SK-MEL-5 (cell line): ENCODE results near the gene FCF1. TPM values are rescaled to one million over a fixed set of nuclear protein-coding genes. Genes with fewer than 3 reads are reported as not detected.
A peak's percentile ranks its signal among the peaks of the same experiment; 100 is the strongest.

Experiments used
- DNase-seq: peaks from one replicate; pipeline ENCODE4 v3.0.0-alpha.2; 2016; ENCODE audit warnings: low read depth, low spot score
- in situ Hi-C: cut with HindIII; loops from 2 replicates; pipeline ENCODE4 v1.10.0; 2016; ENCODE audit warnings: low sequenced_read_pairs, high pct_unique_total_duplicates, low pct_unique_long_range_greater_than_20kb
- polyA plus RNA-seq, 2 experiments: library from polyadenylated mRNA; depleted of rRNA; stranded (reverse); fragments of >200 nt; gene quantifications; 2 replicates each; pipeline ENCODE4 v1.2.3, GENCODE V29; 2015
- total RNA-seq: library from RNA; depleted of rRNA; stranded (reverse); fragments of >200 nt; shearing (Covaris generic); gene quantifications from 2 replicates; pipeline ENCODE4 v1.2.3, GENCODE V29; 2014; rRNA removed

The FCF1 gene
- 27.8 and 29.2 TPM in 2 replicates for total RNA-seq
- polyA plus RNA-seq (2015; cell fraction: cytosol; rRNA removed) = 41.5 and 49.1 TPM in 2 replicates
- polyA plus RNA-seq (2015; cell fraction: nucleus; rRNA removed) = 10.1 and 29.6 TPM in 2 replicates

DNA sequence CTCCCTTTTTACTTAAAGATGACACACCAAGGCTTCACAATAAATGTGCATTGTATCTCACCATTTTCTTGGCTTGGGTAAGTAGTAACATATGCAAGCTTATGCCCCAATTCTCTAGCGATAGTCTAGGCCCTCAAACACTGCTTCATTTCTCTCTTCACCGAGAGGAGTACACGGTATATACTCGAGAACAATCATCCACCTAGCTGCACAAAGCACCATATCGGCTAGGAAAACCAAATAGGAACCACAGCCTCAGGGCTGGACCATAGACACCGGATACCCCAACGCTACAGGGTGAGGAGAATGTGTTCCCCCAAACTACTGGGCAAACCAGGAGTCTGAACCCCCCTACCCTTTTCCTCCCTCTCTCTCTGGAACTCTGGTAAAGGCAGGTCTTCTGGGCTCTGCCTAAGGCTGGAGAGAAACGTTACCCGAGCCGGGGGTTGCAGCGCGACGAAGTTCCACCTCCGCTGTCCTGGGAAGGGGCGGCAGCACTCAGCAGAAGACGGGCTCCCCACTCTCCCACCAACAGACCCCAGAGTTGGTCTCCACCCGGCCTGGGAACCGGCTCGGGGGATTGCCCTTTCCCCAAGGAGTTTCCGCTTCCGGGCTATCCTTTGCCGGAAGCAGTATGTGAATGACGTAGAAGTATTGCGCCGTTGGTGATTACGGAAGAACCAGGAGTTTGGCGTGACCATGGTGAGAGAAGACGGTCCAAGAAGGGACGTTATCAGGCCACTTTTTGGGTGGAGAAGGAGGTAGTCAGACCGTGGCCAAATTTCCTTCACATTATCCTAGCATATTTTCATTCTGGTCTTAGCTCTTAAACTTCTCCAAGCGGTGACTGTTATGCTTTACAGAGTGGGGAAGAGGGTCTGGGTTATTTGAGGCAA is at the start of gene FCF1, which contains the start of gene AREL1:
FCF1 (plus strand) TSS at position 646 of the 896 bp plus-strand sequence; CDS start at position 700, 54 bp downstream.
AREL1 (minus strand) TSS at position 582 of the 896 bp plus-strand sequence. CDS start 27,465 bp downstream, outside the sequence.
- in situ Hi-C loops = no loop called here
- peak; percentile 92 for DNase-seq

- in situ Hi-C loops = no loop called here
- no peak for DNase-seq
These were observed 49.1 kb upstream of the FCF1 start for GRCh38 chr14:74663884-74664283.

DNA sequence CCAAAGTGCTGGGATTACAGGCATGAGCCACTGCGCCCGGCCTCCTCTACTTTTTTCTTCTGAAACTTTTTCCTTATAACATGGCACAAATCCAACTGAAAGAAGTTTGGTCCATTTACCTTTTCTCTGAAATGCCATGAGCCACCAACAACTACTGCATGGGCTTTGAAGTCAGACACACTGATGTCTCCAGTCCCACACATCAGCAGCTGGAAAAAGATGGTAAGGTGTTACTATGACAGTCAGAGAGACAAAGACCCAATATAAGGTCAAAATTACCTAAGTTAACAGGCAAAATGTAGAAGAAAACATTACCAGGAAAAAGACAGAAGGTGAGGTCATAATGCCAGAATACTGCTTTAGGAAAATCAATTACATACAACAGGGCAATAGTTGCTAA is 48.2 kb upstream of the FCF1 start:
- in situ Hi-C loops = no loop called here
- DNase-seq = no peak

DNA sequence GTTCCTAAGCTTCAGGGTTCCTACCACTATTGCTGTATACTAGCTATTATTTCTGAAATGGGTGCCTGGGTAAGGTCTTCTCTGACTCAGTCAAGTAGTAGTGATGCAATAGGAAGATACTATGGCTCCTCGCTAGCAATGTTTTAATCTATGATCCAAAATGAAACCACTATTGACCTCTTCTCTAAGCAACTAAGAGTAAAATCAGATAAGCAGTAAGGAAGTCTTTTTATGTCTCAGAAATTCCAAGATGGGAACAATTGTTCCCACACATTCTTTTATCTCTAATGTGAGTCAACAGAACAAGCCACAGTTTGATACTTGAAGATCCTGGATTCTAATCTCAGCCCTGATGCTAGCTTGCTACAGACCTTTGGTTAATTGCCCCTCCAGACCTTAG is 45.2 kb upstream of the FCF1 start:
- no peak for DNase-seq
- in situ Hi-C loops = no loop called here

- no peak for DNase-seq
- in situ Hi-C loops = no loop called here
These were observed 43.7 kb upstream of the FCF1 start for GRCh38 chr14:74669256-74669655.

DNA sequence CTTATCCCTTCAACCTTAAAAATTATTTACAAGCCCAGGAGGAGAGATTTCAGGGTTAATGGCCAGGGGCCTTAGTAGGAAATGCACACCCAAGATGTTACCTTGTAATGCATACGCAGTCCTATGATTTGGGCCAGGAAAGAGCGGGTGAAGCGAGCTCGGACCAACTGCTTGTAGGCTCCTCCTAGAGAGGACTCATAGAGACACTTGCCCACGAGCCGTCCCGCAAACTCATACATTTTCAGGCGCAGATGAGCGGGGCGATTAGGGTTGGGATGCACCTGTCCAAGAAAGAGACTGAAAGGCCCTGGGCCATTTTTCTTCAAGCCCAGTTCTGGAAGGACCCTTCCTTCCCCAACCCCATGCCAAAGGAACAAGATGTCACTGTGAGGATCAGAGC is 43.1 kb upstream of the FCF1 start:
- no peak for DNase-seq
- in situ Hi-C loops = no loop called here

GRCh38 chr14:74670726-74671411 is 42.1 kb upstream of the FCF1 start:
- no peak for DNase-seq
- in situ Hi-C loops = no loop called here

- in situ Hi-C loops = no loop called here
These were observed 41.2 kb upstream of the FCF1 start for GRCh38 chr14:74671789-74672188.

GRCh38 chr14:74673768-74674167 is 39.2 kb upstream of the FCF1 start:
- DNase-seq = no peak
- in situ Hi-C loops = no loop called here

More at GRCh38 chr14:74671789-74672188, 41.2 kb upstream of the FCF1 start:
- no peak for DNase-seq

GRCh38 chr14:74675219-74675618 is 37.7 kb upstream of the FCF1 start:
- in situ Hi-C loops = no loop called here
- DNase-seq = no peak

DNA sequence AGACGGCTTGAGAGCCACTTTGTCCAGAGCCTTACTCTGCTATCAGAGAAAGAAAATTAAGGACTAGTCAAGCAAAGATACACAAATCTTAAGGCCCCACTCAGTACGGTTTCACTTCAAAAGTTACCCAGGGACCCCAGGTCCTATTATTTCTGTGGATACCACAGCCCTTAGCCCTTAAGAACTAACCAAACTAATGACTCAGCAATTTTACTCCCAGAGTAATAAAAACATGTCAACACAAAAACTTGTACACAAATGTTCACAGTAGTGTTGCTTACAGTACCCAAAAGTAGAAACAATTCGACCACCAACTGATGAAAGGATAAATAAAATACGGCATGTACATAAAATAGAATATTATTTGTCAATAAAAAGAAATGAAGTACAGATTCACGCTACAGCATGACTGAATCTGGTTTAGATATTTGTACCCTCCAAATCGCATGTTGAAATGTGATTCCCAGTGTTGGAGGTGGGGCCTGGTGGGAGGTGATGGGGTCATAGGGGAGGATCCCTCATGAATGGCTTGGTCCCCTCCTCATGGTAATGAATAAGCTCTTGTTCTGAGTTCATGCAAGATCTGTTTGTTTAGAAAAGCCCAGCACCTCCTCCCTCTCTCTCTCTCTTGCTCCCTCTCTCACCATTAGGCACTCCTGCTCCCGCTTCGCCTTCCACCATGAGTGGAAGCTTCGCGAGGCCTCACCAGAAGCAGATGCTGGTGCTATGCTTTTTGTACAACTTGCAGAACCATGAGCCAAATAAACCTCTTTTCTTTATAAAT is 30.6 kb upstream of the FCF1 start:
- peak; percentile 30 for DNase-seq
- in situ Hi-C loops = no loop called here

DNA sequence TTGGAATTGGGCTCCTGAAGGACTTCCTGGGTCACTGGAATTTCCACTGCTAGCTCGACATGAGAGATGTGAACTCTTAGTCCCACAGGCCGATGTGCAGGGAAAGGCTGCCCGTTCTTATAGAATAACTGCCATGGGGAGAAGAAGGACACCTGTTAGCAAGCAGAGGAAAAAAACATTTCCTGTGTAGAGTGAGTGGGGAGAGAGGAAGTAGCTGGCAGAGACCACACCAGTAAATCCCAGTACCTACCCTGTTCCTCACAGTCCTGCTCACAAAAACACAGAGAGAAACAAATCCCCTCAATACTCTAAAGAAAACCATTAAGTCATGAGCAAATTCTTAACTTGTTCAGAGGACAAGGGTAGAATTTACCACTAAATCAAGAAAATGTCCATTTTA is 29.5 kb upstream of the FCF1 start:
- DNase-seq = no peak
- in situ Hi-C loops = no loop called here

DNA sequence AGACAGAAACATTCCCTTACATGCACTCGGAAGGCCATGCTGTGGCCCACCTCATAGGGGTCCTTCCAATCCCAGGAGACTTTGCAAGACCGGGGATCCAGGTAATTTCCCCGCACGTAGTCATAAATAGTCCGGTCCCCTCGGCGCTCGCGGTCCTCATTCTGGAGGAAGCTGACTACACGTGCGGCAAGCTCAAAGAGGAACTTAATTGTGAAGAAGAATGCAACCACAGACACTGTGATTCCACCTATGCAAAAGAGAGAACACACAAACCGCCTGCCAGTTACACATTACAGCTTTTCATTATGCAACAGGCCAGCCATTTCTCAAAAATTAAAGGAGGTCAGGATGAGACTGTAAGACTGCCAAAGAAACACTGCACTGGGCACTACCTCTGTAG is 28.5 kb upstream of the FCF1 start:
- in situ Hi-C loops = no loop called here
- DNase-seq = no peak

GRCh38 chr14:74685056-74685455 is 27.9 kb upstream of the FCF1 start:
- DNase-seq = no peak
- in situ Hi-C loops = no loop called here

- DNase-seq = peak; percentile 12
- in situ Hi-C loops = no loop called here
These were observed 26.8 kb upstream of the FCF1 start for GRCh38 chr14:74685921-74686678.

- no peak for DNase-seq
- in situ Hi-C loops = no loop called here
These were observed 21.5 kb upstream of the FCF1 start for GRCh38 chr14:74691456-74691855.

GRCh38 chr14:74693191-74693590 is 19.8 kb upstream of the FCF1 start:
- in situ Hi-C loops = no loop called here
- DNase-seq = no peak
